ENCODE data around the gene TCP11L1. TPM values are rescaled to one million over a fixed set of nuclear protein-coding genes. Genes with fewer than 3 reads are reported as not detected.

Gene TCP11L1
- total RNA-seq, 1 donor from 2014 or later: 4.7 TPM

- no peak for TF ChIP-seq CTCF (IDR thresholded peaks at IDR 0.05; ENCODE audit: borderline replicate concordance)
- Histone ChIP-seq H3K27me3 (ENCODE audit: low read depth) (peaks cover 48% of the 10 kb centered on the region), H3K36me3 (no peaks in the 10 kb centered on the region), H3K4me3 (no peak overlapping the region), H3K4me1 (peaks cover 1% of the 10 kb centered on the region), H3K9me3 (replicated peaks) (no peaks in the 10 kb centered on the region), H3K27ac (replicated peaks) (no peak overlapping the region)
- no peak for DNase-seq
- intact Hi-C loops (cut with micrococcal nuclease): no loop called here
These were observed 17.9 kb upstream of the TCP11L1 start for GRCh38 chr11:33021501-33021900.

GRCh38 chr11:33021937-33022336, 17.4 kb upstream of the TCP11L1 start:
- H3K27me3 ChIP-seq (ENCODE audit: low read depth): peaks cover 44% of the 10 kb centered on the region
- intact Hi-C loops (cut with micrococcal nuclease): no loop called here
- no peak for DNase-seq
- no peaks in the 10 kb centered on the region for H3K9me3 ChIP-seq (replicated peaks)
- H3K4me3 ChIP-seq: no peak overlapping the region
- no peaks in the 10 kb centered on the region for H3K36me3 ChIP-seq
- no peak overlapping the region for H3K27ac ChIP-seq (replicated peaks)
- H3K4me1 ChIP-seq: no peaks in the 10 kb centered on the region
- no peak for TF ChIP-seq CTCF (IDR thresholded peaks at IDR 0.05; ENCODE audit: borderline replicate concordance)

GRCh38 chr11:33025339-33025722, 14.0 kb upstream of the TCP11L1 start:
- no peaks in the 10 kb centered on the region for H3K4me1 ChIP-seq
- no peak for DNase-seq
- no peak for TF ChIP-seq CTCF (IDR thresholded peaks at IDR 0.05; ENCODE audit: borderline replicate concordance)
- H3K27ac ChIP-seq (replicated peaks): no peak overlapping the region
- no peaks in the 10 kb centered on the region for H3K36me3 ChIP-seq
- H3K4me3 ChIP-seq: no peak overlapping the region
- intact Hi-C loops (cut with micrococcal nuclease): no loop called here
- H3K9me3 ChIP-seq (replicated peaks): no peaks in the 10 kb centered on the region
- peaks cover 18% of the 10 kb centered on the region for H3K27me3 ChIP-seq (ENCODE audit: low read depth)

DNA sequence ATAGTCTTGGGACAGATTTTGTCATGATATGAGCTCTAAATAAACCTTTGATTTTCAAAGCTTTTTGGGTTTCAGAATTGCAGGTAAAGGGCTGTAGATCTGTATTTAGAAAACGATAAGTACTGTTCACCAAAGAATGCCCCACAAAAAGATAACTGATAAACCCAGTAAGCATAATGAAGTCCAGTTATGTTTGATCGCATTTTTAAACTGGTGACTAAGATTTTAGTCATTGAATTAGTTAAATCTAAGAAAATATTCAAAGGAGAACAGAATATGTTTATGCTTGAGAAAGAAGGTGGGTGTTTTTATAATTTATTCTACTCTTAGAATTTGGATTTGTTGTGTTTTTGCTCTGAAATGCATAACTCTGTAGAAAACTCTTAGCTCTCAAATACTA, 12.1 kb upstream of the TCP11L1 start:
- intact Hi-C loops (cut with micrococcal nuclease): no loop called here
- Histone ChIP-seq H3K36me3 (no peaks in the 10 kb centered on the region), H3K4me1 (no peaks in the 10 kb centered on the region), H3K4me3 (no peak overlapping the region), H3K27me3 (ENCODE audit: low read depth) (peaks cover 6% of the 10 kb centered on the region), H3K9me3 (replicated peaks) (no peaks in the 10 kb centered on the region), H3K27ac (replicated peaks) (no peak overlapping the region)
- no peak for TF ChIP-seq CTCF (IDR thresholded peaks at IDR 0.05; ENCODE audit: borderline replicate concordance)
- DNase-seq: no peak

GRCh38 chr11:33027846-33028536, 11.4 kb upstream of the TCP11L1 start:
- H3K4me1 ChIP-seq: no peaks in the 10 kb centered on the region
- H3K9me3 ChIP-seq (replicated peaks): no peaks in the 10 kb centered on the region
- TF ChIP-seq CTCF (IDR thresholded peaks at IDR 0.05; ENCODE audit: borderline replicate concordance): no peak
- peaks cover 6% of the 10 kb centered on the region for H3K27me3 ChIP-seq (ENCODE audit: low read depth)
- intact Hi-C loops (cut with micrococcal nuclease): no loop called here
- DNase-seq: no peak
- H3K27ac ChIP-seq (replicated peaks): no peak overlapping the region
- H3K36me3 ChIP-seq: no peaks in the 10 kb centered on the region
- no peak overlapping the region for H3K4me3 ChIP-seq
